CD4-positive, alpha-beta T cell treated with Interleukin-6 at 100 ng/mL for 8 hours (primary cell): ENCODE data around the gene TMEM272.
A peak's percentile ranks its signal among the peaks of the same experiment; 100 is the strongest.

Experiments
- DNase-seq: peaks from one replicate; pipeline ENCODE4 v3.0.0-alpha.2; 2020; ENCODE audit warnings: mixed read lengths, low spot score

Gene TMEM272

DNA sequence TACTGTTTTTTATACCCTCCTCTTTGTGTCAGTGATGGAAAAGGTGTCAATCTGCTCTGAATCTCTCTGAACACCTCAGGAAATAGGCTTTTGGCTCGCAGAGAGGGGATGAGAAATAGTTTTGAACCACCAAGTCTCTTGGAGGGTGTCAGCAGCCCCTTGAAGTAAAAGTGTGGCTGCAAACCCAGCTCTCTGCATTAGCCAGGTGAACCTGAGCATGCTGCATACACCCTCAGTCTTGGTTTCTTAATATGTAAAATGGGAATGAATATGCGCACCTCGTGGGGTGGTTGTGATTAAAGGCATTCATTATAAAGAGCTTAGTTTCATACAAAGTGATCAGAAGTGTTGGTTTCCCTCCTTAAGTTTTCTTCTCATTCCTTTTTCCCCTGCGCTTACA is 39.7 kb downstream of the TMEM272 start:
- DNase-seq = no peak

DNA sequence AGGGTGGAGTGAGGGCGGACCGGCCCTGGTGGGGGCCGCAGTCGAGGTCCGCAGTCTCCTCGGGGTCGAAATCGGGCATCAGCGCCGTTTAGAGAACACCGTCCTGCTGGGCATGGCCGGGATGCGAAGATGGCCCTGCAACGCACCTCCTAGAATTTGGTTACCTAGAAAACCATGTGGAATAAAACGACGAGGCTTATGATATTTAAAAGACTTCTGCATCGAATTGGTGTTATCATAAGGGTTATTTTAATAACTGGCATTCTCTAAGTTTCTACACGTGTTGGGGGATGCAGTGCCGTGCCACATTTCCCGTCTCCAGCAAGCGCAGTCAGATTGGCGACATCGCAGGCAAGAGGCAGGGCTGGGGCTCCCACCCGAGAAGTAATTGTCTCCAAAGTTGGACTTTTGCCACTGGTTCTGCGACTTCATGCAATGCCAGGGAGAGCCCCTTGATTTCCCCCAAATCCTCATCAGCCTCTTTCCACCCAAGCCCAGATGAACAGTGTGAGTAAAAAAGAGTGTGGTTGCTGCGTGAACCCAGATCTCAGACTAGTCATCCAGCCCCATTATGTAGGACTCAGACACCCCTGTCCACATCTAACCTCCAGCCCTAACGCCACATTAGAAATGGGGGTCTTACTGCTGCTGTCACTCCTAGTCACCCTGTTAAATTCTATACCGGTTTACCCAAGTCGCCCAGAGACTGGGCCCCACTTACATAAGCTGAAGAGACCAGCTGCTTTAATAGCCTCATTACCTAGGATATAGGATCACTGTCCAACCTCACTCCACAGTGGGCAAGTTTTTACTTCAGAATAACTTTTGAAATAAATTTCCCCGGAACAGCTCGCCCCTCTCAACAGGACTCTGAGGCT is 40.4 kb downstream of the TMEM272 start:
- peak; percentile 39 for DNase-seq

DNA sequence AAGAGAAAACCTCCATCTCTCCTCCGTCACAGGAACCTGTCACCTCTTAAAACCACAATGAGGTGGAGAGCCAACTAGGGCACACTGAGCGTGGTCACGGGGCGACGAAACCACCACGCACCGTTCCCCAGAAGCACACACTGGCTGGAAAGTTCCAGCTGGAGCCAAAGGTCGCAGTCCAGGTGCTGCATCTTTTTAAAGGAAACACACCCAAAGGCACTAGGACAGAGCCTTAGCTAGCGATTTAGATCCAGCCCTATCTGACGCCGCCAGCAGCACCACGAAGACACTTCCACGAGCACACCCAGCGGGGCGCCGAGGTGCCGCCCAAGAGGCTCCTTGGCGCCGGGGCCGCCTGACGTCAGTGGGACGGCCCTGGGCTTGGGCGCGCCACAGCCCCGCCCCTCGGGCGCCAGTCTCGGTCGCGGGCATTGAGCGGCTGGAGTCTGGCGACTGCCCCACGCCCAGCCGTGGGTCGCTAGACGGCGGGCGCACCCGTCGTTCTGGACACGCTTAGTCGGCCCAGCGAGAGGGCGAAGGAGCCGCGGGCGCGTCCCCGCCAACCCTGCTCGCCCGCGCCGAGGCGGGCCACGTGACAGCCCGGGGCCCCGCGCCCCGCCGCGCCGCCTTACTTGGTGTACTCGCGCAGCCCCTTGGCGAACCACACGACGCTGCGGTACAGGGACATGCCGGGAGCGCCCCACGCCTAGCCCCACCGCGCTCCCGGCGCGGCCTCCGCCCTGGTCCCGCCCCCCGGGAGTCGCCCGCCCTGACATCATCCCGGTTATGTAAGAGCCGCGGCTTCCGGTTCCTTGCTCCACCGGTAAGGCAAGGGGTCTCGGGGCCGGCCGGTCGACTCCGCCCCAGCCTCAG is 41.3 kb downstream of the TMEM272 start, which contains the start of gene DHRS12:
TSS of gene DHRS12 (minus strand) at position 742 of the 873 bp plus-strand sequence. CDS start 4,504 bp downstream, outside the sequence.
- peak; percentile 83 for DNase-seq

DNA sequence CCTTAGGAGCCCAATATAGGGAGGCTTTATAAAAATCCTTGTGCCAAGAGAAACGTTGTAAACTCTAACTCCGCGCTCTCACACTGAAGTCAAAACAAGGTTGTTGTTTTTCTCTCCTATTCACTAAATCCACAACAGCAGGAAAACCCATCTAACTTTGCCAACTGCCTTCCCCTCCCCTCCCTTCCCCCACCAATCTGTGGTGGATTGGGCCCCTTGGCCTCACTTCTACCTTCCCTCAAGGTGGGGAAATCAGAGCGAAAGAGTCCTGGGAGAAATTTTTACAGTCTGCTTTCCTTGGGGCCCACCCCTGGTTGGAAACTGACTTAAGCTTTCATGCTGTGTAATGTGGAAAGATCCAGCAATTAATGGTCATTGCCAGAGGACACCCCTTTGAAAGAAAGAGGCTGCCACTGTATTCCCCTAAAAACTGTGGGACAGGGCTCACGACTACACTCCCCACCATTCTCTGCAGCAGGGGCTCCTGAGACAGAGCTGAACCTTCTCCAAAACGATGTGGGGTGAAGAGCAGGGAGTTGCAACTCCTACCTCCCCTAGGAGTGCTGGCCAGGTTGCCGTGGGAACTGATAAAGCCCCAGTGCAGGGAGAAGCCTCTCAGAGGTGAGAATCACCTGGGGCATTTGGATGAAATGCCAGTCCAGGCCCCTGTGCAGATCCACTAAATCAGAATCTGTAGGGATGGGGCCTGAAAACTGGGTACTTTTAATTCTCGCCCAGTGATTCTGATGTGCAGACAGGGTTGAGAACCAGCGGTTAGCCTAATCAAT is 42.2 kb downstream of the TMEM272 start:
- DNase-seq = no peak

DNA sequence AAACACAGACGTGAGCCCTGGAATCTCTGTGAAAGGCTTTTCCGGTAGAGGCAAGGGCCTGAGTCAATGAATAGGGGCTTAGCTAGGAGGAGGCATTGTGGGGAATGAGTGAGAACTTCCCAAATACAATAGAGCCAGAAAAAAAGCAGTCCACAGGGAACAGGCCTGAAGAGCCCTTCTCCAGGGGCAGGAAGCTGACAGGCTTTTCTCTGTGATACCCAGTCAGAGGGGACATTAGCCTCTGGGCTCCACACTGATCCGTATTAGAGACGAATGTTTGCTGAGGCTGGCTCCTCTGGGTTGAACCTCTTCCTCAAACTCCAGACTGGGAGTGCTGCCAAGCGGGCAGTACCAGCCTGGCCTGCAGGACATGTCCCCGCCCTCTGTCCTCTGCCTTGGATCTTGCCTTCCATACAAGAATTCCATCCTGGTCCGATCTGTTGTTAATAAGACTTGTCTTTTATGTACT is 43.3 kb downstream of the TMEM272 start:
- DNase-seq = no peak

DNA sequence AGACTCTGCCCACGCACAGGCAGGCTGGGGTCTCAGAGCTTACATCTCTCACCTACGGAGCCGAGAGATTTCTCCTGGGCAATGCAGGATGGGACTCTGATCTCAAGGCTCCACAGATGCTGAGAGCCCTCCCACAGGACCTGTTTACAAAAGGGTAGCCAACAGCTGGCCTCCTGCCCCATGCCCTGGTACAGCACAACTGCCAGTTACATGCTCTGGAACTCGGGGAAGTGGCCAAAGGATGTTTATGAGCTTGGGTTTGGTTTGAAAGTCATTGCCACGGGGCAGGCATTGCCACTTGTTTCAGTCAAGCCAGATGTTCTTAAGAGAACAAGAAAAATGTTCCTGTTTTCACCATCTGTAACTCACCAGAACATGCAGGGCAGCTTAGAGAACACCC is 44.5 kb downstream of the TMEM272 start:
- no peak for DNase-seq

DNA sequence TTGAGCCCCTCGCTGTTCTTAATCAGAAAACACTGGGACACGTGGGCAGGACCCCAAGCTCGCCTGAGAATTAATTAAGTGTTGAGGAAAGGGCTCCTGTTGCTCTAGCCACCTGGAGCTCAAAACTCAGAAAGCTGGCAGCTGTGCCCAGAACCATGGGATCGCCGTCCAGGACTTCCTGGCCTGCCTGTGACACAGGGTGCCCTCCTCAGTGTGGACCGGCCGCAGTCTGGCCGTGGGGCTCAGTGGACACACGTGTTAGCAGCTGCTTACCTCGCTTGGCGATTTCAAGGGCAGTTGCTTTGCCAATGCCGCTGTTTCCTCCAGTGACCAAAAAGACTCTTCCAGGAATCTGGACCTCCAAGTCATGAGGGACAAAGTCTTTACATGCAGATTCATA is 45.7 kb downstream of the TMEM272 start:
- DNase-seq = no peak

DNA sequence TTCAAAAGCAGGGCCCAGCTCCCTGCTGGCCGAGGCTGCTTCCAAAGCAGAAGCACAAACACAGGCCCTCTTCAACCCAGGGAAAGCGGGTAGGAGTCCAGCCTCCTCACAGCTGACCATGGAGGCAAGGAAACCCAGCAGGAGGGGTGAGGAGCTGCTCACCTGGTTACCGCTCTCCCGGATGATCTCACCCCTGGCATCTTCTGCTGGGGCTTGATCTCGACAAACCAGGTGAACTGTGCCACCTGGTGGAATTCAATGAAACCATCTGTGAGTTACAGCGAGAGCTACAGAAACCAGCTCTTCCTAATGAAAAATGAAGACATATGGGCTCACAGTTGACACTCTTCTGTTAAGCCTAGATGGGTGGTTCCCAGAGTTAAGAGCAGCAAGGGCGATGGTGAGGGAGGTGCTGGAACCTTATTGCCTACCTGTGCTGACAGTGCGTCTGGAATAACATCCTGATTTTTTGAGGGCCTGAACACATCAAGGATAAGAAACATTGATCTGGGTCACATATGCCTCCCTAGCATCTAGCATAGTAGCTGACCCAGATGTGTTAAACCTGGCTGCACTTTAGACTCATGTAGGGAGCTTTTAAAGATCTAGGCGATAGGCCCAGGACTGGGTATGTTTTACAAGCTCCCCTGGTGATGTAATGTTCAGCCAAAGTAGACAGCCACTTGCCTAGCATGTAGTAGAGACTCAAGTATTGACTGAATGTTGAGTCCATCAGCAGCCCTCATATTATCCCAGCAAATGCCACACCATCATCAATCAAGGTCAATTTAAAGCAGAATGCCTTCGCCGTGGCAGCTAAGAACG is 47.1 kb downstream of the TMEM272 start:
- DNase-seq = peak; percentile 70

DNA sequence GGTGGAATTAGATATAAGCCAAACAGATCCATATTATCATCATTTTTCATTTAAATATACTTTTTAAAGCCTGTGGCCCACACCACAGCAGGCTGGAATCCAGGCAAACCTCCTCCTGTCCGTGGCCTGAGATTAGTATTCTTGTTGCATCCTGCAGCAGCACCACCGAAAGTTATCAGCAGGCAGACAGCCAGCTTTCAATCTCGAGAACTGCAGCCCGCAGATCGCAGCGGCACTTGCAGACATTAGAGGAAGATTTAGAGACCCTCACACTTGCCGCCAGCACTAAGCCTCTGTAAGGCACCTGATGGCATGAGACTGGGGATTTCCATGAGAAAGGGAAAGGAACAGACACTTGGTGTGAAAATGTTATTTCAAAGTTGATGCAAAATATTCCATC is 48.4 kb downstream of the TMEM272 start:
- DNase-seq = no peak

DNA sequence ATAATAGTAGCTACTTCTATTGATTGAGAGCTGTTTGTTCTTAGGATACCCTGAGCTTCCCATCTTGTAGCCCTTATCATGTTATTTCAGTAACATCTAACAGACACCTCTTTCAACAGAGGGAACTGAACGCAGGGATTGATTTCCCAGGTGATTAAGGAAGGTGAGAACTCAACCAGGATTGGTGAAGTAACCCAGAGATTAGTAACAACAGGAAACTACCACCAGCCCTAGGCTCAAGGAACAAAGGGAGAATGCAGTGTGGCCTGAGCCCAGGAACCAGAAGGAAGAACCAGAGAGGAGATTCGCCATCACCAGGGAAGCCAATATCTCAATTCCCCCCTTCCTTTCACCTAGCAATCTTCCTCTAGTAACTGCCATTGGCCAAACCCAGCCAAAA is 49.6 kb downstream of the TMEM272 start:
- DNase-seq = no peak

DNA sequence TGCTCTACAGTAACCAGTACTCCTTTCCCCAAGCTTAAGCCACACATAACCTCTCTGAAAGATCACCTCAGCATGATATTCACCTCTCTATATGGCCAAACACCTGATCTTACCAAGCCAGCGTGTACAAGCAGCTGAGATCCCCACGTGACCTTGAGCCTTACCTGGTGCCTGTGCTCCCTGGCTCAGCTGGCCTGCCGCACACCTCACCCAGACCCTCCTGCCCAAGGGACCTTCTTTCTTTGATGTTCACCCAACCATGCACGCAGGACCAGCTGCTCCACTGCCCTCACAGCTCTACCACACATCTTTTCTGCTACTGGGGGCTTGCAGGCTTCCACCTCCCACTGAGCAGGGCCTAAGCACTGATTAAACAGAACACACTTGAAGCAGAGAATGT is 50.0 kb downstream of the TMEM272 start:
- no peak for DNase-seq

DNA sequence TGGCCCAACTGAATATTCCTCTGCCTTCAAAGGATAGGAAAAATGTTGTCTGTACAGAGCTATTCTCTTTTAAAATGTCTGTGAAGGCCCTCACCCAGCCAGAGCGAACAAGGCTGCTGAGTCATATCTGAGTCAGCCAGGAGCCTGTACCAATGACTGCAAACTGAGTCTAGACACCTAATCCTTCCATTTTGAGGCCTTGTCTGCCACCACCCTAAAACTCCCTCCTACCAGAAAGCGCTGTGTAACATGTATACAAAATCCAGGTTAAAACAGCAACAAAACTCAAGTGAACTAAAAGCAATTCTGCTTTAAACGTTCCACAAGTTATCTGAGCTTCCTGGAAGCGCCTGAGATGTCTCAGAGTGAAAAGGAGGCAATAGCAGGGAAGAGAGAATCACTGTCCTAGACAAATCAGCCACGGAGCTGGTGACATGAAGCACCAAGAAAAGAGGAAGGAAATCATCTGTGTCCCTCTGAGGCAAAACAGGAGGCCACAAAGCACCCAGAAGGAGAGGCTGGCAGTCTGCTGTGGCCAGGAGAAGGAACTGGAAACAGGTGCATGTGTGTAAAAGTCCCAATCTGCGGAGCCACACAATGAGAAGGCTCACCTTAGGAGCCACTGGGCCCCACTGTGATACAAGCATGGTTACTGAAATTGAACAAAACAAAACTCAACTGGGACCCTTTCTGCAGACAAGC is 51.3 kb downstream of the TMEM272 start:
- DNase-seq = no peak

DNA sequence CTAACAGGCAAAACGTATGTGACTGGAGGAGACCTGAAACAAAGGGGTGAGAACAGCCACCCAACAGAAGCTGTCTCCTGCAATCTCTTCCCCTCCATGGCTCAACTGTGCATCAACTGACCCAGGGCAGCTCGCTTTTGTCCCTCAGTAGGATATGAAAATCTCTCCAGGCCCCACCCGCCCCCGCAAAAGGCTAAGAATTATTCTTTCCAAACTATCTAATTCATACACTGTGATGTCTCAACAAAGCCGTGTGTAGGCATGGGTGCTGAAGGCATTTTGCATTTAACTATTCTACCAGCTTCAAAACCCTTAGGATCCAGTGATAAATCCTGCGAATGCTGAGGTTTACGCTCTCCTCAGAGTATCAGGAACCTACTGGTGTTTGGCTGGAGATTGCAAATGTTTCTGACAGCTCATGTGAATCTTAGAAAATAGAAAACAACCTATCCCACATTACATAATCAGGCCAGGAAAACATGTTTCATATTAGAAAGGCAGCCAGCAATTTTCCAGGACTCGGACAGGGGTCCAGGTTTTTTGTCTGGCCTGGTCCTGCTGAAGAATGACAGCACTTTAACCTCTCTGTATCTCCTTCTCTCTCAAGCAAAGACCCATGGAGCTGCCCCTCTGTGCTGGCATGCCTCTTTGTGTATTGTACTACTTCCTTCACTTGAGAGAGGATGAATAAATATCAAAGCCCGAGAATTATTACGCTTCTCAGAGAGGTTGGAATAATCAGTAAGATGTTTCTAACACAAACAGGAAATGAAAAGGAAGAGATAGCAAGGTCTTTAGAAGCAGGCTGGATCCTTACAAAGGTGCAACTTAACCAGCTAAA is 58.3 kb downstream of the TMEM272 start:
- no peak for DNase-seq

DNA sequence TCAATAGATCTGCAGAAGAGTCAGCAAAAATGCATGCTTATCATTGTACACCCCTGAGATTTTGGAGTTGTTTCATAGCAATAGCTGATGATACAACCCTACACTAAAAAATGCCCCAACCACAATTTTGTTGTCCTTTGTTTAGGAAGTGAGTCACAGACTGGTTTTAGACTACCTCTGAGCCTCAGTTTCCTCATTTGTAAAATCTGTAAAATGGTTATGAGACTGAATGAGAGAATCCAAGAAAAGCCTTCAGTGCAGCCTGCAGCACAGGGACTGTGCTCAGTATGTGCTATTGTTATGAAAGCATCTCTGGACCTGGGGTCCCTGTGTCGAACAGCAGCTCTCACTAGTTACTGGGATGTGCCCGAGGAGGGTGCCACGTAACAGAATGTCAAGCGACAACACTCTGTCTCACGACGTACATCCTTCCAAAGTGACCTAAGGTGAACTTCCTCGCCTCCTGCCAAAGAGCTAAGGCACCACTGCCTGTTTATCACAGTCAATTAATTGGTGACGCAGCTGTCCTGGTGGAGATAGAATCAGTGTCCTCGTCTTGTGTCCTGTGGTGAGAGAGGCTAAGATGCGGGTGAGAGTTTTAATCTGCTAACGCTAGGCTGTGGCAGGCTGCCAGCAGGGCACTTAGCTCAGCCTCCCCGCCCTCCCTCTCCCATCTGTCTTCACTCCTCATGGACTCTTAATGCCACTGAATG is 59.1 kb downstream of the TMEM272 start:
- no peak for DNase-seq

DNA sequence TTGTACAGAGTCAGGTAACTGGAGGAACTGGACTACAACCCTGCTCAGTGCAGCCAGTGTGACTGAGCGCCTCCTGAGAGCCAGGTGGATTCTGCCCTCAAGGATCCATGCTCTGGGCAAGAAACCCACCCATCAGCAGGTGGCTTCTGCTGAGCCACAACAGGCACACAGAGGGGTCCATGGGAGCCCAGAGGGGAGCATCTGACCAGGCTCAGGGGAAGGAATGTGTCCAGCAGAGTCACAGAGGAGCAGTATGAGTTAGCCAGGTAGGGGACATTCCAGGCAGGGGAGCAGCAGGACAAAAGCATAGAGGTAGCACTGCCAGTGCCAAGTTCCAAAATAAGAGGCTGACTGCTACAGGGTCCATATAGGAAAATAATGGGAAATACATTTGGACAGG is 60.9 kb downstream of the TMEM272 start:
- DNase-seq = no peak

DNA sequence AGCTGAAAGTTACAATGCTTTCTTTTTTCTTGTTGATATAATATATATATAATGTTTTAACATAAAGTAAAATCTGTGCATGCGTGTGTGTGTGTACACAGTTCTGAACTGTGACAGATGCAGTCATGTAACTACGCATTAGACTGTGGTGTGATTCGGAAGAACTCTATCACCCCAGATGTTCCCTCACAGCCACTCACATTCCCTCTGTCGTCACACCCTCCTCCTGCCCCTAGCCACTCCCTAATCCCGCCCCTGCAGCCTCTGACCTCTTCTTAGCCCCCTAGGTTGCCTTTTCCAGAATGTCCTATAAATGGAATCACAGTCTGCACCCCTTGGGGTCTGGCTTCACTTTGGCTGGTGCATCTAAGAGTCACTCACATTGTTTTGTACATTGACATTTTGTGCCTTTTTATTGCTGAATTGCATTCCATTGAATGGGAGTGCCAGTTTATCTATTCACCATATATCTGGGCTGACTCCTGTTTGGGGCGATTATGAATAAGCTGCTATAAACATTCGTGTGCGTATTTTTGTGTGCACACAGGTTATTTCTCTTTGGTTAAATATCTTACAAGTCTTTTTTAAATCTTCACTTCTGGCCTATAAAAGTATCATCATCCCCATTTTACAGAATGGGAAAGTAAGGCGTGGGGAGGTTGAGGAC is 61.4 kb downstream of the TMEM272 start:
- no peak for DNase-seq

DNA sequence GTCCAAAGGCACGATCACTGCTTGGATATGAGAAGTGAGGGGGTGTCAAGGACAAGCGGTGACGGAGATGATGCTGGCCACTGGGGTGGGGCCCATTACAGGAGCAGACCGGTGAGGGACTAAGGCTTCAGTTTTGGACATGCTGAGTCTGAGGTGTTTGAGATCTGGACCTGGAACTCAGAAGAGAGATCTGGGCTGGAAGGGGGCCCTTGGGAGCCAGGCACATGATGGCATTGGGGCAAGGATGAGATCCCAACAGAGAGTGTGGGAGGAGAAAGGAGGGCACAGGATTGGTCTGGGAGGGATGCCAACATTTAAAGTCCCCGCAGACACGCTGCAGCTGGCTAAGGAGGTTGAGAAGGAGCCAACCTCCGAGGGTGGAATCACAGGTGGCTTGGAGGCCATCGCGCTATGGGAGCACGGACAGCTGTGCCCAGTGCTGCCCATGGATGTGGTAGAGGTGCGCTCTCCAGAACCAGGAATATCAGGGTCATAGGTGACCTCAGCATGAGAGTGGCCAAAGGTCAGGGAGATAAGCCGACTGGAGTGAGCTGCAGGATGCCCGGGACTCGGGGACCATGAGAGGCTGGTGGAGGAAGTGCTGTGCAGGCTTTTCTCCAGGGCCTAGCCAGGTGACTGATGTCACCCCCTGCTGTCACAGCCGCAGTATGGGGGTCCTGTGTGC is 62.8 kb downstream of the TMEM272 start:
- no peak for DNase-seq
